Adrenal gland (tissue), 12 donors: ENCODE data around the gene AMPD1. TPM values are rescaled to one million over a fixed set of nuclear protein-coding genes. Genes with fewer than 3 reads are reported as not detected.
A peak's percentile ranks its signal among the peaks of the same experiment; 100 is the strongest.

Experiments used
- DNase-seq, 7 donors: peaks; one replicate each; pipeline ENCODE4 v3.0.0-alpha.2; 2019 to 2020
- H3K27ac ChIP-seq, 5 donors: fragments of 200-600 bp; sonication (generic) in 4 of 5; 1 replicate in 3 of 5; 2 replicates in 2 of 5; pipeline versions ENCODE4 v1.5.1 to v1.8.0; 2016 to 2020; ENCODE audit warnings: mild to moderate bottlenecking in 1 of 5
- H3K27me3 ChIP-seq: fragments of 200-600 bp; 2 replicates; pipeline ENCODE4 v1.8.0; 2021
- H3K36me3 ChIP-seq, 2 donors: fragments of 200-600 bp; replicated peaks in 1 of 2; 1 replicate in 1 of 2; 2 replicates in 1 of 2; pipeline versions ENCODE4 v1.5.1 to v1.8.0; 2018 to 2022
- H3K4me1 ChIP-seq, 2 donors: fragments of 200-600 bp; replicated peaks in 1 of 2; 1 replicate in 1 of 2; 2 replicates in 1 of 2; pipeline versions ENCODE4 v1.5.1 to v1.8.0; 2018 to 2021
- H3K4me3 ChIP-seq, 4 donors: fragments of 200-600 bp; sonication (generic) in 3 of 4; one replicate each; pipeline ENCODE4 v1.5.1; 2016 to 2018
- H3K9me3 ChIP-seq, 3 donors: fragments of 200-600 bp; sonication (generic) in 1 of 3; replicated peaks in 1 of 3; 1 replicate in 2 of 3; 2 replicates in 1 of 3; pipeline versions ENCODE4 v1.5.1 to v1.8.0; 2016 to 2021
- POLR2A ChIP-seq, 2 donors: fragments of 450-650 bp; IDR thresholded peaks; one replicate each; pipeline ENCODE4 v1.6.1; 2017; ENCODE audit warnings: antibody characterized with exemption in 2 of 2, mild to moderate bottlenecking in 2 of 2, moderate library complexity in 1 of 2
- WGBS, 4 donors: extraction: QIAGEN DNeasy Blood & Tissue Kit in 2 of 4; methylation state at CpG; one replicate each; pipeline versions ENCODE4 v1.1.5 to v1.1.7; 2013 to 2017; 5-methylcytosine and 5-hydroxymethylcytosine counted together
- intact Hi-C, 2 donors: fragments of 100-400 bp; cut with DNase I; formaldehyde crosslinking; loops; one replicate each; pipeline versions ENCODE4 v1.14.1 to v1.15.0; 2022 to 2023
- polyA plus RNA-seq, 3 donors: library from polyadenylated mRNA; stranded (reverse); fragments of 200-250 nt in 2 of 3; fragments of 350-450 nt in 1 of 3; fragmentation: Illumina TruSeq in 1 of 3; extraction: RNeasy Lipid Tissue Mini Kit (QIAGEN cat#74804) in 1 of 3; gene quantifications; one replicate each; pipeline ENCODE4 v1.2.3, GENCODE V29; 2013 to 2014
- total RNA-seq, 9 donors: library from RNA; depleted of rRNA in 4 of 9; stranded (reverse); fragments of >200 nt in 4 of 9; fragments of 120-200 nt in 1 of 9; fragmentation: NEBNext Ultra II Directional in 1 of 9; extraction: Animal tissue kit (Norgen Biotek cat#: 25700) in 1 of 9; gene quantifications; one replicate each; pipeline versions ENCODE4 v1.1.0 to v1.2.4, GENCODE V29; 2013 to 2023
- TF ChIP-seq, protein P1 (sequence below), 6 experiments: fragments of 450-650 bp in 4 of 6; fragments of 200-600 bp in 2 of 6; sonication (generic) in 1 of 6; IDR thresholded peaks; 1 replicate in 5 of 6; 2 replicates in 1 of 6; pipeline versions ENCODE4 v1.5.1 to v1.8.0; 2016 to 2021; ENCODE audit warnings: antibody characterized with exemption in 6 of 6, mild to moderate bottlenecking in 2 of 6, moderate library complexity in 1 of 6
- donor health status: healthy with polysubstance abuse.
- donor health status: Bipolar disorder and iron deficiency.
- donor health status: DM: yes; HTN: yes; CAD: no.
- donor health status: DM: no; HTN: no; CAD: no.
- donor health status: DM: no; HTN: no; CAD: no.
- donor health status: DM: yes; HTN: yes; CAD: no.

Gene AMPD1
- total and polyA plus RNA-seq, 12 donors = 0.24 to 0.29 TPM; not detected in 10

DNA sequence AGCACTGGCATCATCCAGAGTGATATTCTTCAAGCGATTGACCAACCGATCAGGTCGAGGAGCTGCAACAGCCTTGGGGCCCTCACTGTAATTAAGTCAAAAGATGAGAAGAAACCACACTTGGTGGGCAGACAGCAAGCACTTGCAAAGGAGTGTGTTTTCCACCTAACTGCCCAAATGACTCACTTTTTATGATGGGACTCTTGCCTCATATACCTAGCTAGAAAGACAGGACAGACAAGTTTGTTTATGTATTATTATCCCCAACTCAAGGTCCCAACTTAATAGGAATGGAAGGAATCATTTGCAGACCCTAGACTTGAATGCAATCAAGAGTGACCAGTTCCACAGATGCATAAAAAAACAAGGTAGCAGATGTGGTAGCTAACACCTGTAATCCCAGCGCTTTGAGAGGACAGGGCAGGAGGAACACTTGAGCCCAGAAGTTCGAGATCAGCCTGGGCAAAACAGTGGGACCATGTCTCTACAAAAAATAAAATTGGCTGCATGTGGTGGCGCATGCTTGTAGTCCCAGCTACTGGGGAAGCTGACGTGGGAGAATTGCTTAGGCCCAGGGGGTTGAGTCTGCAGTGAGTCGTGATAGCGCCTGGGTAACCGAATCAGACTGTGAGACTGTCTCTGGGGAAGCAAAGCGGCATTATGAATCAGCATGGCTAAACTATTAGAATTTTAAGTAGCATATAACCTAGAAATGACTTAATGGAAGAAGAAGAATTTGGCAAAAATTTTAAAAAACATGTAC is 23.5 kb upstream of the AMPD1 start:
- WGBS, 4 donors = 91 to 95% (median 92%) methylated on average over 11 of the region's 11 CpGs
- H3K4me1 ChIP-seq = peaks cover 8 to 17% of the 10 kb centered on the region in 2 donors
- no peak overlapping the region for H3K27ac ChIP-seq
- no peaks in the 10 kb centered on the region for H3K27me3 ChIP-seq
- intact Hi-C loops = no loop called here
- no peak overlapping the region for H3K4me3 ChIP-seq
- H3K9me3 ChIP-seq = no peaks in the 10 kb centered on the region
- TF ChIP-seq, protein P1, sequence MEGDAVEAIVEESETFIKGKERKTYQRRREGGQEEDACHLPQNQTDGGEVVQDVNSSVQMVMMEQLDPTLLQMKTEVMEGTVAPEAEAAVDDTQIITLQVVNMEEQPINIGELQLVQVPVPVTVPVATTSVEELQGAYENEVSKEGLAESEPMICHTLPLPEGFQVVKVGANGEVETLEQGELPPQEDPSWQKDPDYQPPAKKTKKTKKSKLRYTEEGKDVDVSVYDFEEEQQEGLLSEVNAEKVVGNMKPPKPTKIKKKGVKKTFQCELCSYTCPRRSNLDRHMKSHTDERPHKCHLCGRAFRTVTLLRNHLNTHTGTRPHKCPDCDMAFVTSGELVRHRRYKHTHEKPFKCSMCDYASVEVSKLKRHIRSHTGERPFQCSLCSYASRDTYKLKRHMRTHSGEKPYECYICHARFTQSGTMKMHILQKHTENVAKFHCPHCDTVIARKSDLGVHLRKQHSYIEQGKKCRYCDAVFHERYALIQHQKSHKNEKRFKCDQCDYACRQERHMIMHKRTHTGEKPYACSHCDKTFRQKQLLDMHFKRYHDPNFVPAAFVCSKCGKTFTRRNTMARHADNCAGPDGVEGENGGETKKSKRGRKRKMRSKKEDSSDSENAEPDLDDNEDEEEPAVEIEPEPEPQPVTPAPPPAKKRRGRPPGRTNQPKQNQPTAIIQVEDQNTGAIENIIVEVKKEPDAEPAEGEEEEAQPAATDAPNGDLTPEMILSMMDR (IDR thresholded peaks at IDR 0.05) = no peak
- no peak for TF ChIP-seq POLR2A (IDR thresholded peaks at IDR 0.05)
- DNase-seq = no peak
- H3K36me3 ChIP-seq = peaks cover 0 to 64% of the 10 kb centered on the region in 2 donors

DNA sequence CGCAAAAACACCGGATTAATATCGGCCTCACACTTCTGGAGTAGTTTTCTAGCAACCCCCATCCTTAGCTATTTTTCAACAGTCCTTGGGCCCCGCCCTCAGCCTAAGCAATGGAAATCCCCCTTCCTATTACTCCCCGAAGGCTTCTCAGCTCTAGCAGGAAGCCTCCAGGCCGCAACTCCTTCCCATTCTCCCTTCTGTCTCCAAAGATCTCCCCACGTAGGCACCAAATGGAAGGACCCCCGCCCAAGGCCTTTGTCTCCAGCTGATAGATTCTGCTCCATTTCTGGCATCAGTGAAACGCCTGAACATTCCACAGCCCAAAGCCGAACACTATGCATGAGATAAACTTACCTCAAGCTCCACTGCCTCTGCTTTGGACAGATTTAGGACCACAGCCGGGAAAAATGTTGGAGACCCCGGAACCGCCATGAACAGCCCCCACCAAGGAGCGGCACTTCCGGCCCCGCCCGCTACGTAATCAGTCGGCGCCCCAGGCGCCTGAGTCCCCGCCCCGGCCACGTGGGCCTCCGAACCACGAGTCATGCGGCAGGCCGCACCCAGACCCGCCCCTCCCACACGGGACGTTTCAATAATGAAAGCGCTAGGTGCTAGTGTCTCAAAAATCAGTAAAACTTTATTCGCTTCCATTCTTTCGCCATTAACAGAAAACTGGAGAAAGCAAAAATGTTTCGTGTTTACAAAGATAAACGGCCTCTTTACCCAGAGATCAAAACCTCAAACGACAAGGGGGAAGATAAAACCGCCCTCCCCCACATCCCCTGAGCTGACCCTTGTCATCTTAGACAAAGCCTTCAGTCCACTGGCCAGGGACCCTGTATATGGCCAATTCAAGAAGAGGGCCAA is 21.2 kb upstream of the AMPD1 start, which contains the start of gene NRAS:
Gene NRAS (minus strand): TSS at position 468 of the 867 bp plus-strand sequence. CDS start 611 bp downstream, outside the sequence.
- Histone ChIP-seq H3K36me3 (peaks cover 0 to 58% of the 10 kb centered on the region in 2 donors), H3K27ac (peak within 1 kb of the TSS; percentile 62 to 95 (median 83)), H3K9me3 (no peaks in the 10 kb centered on the region), H3K4me1 (peaks cover 8 to 17% of the 10 kb centered on the region in 2 donors), H3K4me3 (peak within 1 kb of the TSS; percentile 72 to 96 (median 85)), H3K27me3 (no peaks in the 10 kb centered on the region)
- TF ChIP-seq POLR2A (IDR thresholded peaks at IDR 0.05) = peak in 1 of 2 donors; percentile 58
- TF ChIP-seq, protein P1 (IDR thresholded peaks at IDR 0.05) = peak in 1 of 6 experiments; percentile 16
- 0 to 1% (median 1%) methylated on average over 29 to 38 of the region's 38 CpGs for WGBS, 4 donors
- intact Hi-C loops = no loop called here
- DNase-seq = peak; percentile 92 to 96 (median 95)

DNA sequence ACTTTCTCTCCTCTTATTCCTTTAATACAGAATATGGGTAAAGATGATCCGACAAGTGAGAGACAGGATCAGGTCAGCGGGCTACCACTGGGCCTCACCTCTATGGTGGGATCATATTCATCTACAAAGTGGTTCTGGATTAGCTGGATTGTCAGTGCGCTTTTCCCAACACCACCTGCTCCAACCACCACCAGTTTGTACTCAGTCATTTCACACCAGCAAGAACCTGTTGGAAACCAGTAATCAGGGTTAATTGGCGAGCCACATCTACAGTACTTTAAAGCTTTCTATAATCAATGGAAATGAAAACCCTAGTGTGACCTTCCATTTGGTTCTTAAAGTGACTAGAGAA is 20.6 kb upstream of the AMPD1 start:
- intact Hi-C loops = no loop called here

More for the DNA sequence above, 20.6 kb upstream of the AMPD1 start:
- H3K9me3 ChIP-seq = no peaks in the 10 kb centered on the region
- H3K27ac ChIP-seq = peak overlapping the region; percentile 62 to 95 (median 83)
- H3K36me3 ChIP-seq = peaks cover 0 to 52% of the 10 kb centered on the region in 2 donors
- peaks cover 8 to 17% of the 10 kb centered on the region in 2 donors for H3K4me1 ChIP-seq
- H3K4me3 ChIP-seq = peak overlapping the region; percentile 72 to 96 (median 85)
- WGBS, 4 donors = 32 to 37% (median 36%) methylated on average over 4 of the region's 4 CpGs
- no peaks in the 10 kb centered on the region for H3K27me3 ChIP-seq
- no peak for TF ChIP-seq POLR2A (IDR thresholded peaks at IDR 0.05)
- TF ChIP-seq, protein P1 (IDR thresholded peaks at IDR 0.05) = no peak
- DNase-seq = no peak
